22Rv1 (cell line): ENCODE results near the gene LITAF.

Experiments used
- ZFX ChIP-seq: fragments of 450-650 bp; IDR thresholded peaks from 2 replicates; pipeline ENCODE4 v1.6.1; 2017; ENCODE audit warnings: antibody characterized with exemption, borderline replicate concordance
- TF ChIP-seq, protein P1 (sequence below): fragments of 450-650 bp; IDR thresholded peaks from 2 replicates; pipeline ENCODE4 v1.5.1; 2017; ENCODE audit warnings: mild to moderate bottlenecking

- TF ChIP-seq, protein P1, sequence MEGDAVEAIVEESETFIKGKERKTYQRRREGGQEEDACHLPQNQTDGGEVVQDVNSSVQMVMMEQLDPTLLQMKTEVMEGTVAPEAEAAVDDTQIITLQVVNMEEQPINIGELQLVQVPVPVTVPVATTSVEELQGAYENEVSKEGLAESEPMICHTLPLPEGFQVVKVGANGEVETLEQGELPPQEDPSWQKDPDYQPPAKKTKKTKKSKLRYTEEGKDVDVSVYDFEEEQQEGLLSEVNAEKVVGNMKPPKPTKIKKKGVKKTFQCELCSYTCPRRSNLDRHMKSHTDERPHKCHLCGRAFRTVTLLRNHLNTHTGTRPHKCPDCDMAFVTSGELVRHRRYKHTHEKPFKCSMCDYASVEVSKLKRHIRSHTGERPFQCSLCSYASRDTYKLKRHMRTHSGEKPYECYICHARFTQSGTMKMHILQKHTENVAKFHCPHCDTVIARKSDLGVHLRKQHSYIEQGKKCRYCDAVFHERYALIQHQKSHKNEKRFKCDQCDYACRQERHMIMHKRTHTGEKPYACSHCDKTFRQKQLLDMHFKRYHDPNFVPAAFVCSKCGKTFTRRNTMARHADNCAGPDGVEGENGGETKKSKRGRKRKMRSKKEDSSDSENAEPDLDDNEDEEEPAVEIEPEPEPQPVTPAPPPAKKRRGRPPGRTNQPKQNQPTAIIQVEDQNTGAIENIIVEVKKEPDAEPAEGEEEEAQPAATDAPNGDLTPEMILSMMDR: no peak
- TF ChIP-seq ZFX: no peak
Observed at GRCh38 chr16:11624205-11624604, 37.5 kb upstream of the LITAF start.
